ENCODE measurements around the gene TBC1D5.

TBC1D5 gene

DNA sequence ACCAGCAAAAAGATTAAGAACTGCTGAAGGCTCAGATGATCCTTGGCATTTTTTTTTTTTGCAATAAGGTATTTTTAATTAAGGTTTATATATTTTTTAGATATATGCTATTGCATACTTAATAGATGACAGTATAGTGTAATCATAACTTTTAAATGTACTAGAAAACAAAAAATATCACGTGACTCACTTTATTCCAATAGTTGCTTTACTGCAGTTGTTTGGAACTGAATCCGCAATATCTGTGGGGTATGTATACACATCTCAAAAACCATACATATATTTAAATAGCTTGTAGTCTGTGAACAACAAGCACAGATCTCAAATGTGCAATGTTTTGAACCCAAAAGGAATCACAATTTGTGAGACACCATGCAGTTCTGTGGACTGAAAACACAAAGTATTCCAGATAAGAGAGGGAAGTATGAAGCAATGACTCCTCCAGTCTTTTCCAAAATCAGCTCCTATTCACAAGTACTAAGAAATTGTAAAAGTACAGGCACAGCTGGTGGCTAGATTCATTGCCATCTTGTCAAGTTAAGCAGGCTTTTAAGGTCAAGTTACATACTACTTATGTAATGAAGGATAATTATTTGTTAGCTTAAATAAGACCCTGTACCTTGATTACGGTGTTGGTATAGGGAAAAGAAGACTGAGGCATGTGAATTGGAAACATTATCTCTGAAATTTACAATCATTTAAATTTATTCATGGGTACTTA is 331.1 kb downstream of the TBC1D5 start:
- TF ChIP-seq, protein P1, sequence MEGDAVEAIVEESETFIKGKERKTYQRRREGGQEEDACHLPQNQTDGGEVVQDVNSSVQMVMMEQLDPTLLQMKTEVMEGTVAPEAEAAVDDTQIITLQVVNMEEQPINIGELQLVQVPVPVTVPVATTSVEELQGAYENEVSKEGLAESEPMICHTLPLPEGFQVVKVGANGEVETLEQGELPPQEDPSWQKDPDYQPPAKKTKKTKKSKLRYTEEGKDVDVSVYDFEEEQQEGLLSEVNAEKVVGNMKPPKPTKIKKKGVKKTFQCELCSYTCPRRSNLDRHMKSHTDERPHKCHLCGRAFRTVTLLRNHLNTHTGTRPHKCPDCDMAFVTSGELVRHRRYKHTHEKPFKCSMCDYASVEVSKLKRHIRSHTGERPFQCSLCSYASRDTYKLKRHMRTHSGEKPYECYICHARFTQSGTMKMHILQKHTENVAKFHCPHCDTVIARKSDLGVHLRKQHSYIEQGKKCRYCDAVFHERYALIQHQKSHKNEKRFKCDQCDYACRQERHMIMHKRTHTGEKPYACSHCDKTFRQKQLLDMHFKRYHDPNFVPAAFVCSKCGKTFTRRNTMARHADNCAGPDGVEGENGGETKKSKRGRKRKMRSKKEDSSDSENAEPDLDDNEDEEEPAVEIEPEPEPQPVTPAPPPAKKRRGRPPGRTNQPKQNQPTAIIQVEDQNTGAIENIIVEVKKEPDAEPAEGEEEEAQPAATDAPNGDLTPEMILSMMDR (IDR thresholded peaks at IDR 0.05; ENCODE audit: borderline replicate concordance, insufficient read depth, low read depth, low read length) = no peak
- no peak overlapping the region for H3K4me3 ChIP-seq (ENCODE audit: low read depth, low read length)

DNA sequence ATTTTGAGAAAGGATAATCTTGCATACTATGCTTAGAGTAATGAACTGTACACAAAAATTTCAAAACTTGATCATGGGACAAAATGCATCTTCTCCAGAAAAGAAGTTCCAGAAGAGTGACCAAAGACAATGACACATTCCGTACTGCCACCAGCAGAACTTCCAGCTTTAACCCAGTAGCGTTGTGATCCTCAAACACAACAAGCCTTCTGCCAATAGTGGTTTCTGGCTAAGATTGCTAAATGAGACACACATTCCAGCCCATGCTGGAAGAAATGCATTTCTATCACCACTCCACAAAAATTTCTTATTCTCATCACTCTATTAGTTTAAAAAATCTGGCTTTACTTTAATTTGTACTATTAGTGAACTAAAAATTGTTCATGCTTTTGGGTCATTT is 334.9 kb downstream of the TBC1D5 start:
- no peak overlapping the region for H3K4me3 ChIP-seq (ENCODE audit: low read depth, low read length)
- TF ChIP-seq, protein P1 (IDR thresholded peaks at IDR 0.05; ENCODE audit: borderline replicate concordance, insufficient read depth, low read depth, low read length) = no peak

DNA sequence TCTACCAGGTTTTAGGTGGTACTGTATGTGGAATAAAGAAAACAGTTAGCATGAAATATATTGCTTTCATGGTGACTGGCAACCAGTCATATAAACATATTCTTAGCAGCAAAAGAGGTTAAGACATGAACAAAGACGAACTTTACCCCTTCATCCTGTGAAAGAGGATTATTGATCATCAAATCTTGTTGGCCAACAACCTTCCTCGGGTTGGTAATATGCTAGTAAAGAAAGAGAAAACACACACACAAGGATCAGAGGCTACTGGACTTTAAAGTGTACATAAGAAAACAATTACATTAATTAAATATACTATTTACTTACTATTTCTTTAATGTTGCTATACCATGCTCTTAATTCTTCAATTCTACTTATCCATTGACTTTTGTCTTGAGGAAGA is 337.9 kb downstream of the TBC1D5 start:
- no peak overlapping the region for H3K4me3 ChIP-seq (ENCODE audit: low read depth, low read length)
- TF ChIP-seq, protein P1 (IDR thresholded peaks at IDR 0.05; ENCODE audit: borderline replicate concordance, insufficient read depth, low read depth, low read length) = no peak

DNA sequence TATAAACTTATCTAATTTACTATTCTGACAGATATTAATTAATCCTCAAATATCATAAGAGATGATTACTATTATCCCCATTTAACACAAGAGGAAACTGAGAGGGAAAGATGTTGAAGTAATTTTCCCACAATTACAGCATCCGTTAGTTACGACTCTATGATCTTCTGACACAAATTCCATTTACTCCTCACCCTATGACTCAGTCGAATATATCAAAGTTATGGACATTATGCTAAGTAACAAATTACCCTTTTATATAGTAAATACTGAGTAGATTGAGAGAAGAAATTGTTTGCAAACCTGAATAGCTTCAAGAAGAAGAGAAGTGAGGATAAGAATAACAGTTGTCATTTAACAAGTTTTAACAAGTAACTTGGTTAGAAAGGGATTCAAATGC is 340.0 kb downstream of the TBC1D5 start:
- no peak overlapping the region for H3K4me3 ChIP-seq (ENCODE audit: low read depth, low read length)
- TF ChIP-seq, protein P1 (IDR thresholded peaks at IDR 0.05; ENCODE audit: borderline replicate concordance, insufficient read depth, low read depth, low read length) = no peak

DNA sequence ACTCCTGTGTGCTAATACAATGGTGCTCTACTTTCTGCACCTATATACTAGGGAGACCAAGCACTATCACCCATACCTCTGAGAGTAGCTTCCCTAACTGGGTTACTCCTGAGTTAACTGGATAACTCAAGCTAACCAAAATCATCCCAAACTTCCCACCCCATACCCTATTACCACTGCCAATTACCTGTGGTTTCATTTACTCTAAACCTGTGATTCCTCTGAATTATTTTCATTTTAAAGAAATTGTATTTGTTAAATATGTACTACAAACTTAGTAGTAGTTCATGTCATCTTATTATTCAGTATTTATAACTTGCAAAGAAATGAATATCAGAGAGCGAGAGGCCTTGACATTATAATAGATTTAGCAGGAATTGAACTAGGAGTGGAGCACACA is 340.5 kb downstream of the TBC1D5 start:
- TF ChIP-seq, protein P1 (IDR thresholded peaks at IDR 0.05; ENCODE audit: borderline replicate concordance, insufficient read depth, low read depth, low read length) = no peak
- no peak overlapping the region for H3K4me3 ChIP-seq (ENCODE audit: low read depth, low read length)

DNA sequence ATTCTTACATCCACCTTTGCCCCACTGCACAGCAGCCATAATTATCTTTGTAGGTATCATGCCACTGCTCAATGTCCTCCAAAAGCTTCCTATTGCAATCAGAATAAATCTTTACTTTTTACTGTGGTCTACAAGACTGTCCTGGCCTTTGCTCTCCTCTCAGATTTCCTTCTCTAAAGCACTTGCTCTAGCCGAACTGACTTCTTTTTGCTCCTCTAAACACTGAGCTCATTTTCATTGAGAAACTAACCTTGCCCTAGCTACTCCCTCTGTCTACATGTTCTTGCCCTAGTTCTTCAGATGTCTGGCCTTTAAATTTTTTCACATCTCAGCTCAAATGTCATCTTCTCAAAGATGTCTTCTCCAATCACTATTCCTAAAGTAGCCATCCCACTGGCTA is 342.8 kb downstream of the TBC1D5 start:
- TF ChIP-seq, protein P1 (IDR thresholded peaks at IDR 0.05; ENCODE audit: borderline replicate concordance, insufficient read depth, low read depth, low read length) = no peak
- H3K4me3 ChIP-seq (ENCODE audit: low read depth, low read length) = no peak overlapping the region

DNA sequence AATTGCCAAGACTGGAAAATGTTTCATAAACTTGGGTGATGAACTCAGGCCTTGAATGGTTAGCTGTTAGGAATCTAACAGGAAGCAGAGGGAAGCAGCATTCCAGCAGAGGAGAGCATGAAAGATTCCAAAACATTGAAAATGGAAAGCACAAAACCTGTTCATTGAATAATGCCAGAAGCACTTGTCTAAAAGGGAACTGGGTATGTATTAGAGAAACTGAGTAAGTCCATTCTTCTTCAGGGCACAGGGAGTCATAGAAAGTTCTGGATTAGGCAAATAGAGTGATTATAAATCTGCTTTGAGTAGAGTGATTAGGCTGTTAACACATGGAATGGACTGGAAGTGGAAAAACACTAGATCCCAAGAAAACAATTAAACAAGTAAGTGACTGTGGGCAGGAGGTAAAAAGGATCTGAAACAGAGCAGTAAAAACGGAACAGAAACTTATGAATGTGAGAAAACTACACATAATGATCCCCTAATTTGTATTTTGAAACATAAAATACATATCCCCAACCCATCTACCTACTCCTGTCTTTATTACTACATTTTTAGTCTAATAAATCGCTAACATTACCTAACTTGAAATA is 343.4 kb downstream of the TBC1D5 start:
- TF ChIP-seq, protein P1 (IDR thresholded peaks at IDR 0.05; ENCODE audit: borderline replicate concordance, insufficient read depth, low read depth, low read length) = no peak
- no peak overlapping the region for H3K4me3 ChIP-seq (ENCODE audit: low read depth, low read length)

Measured in GM12875 (cell line).